NB4 (cell line): ENCODE results near the gene ABCA4.

Source experiments
- POLR2A ChIP-seq: IDR thresholded peaks from 2 replicates; pipeline ENCODE4 v1.6.1; 2011; ENCODE audit warnings: mild to moderate bottlenecking; ENCODE audit not compliant: insufficient read length; ENCODE audit errors: extremely low read depth
- TF ChIP-seq, protein P1 (sequence below): IDR thresholded peaks from one replicate; pipeline ENCODE4 v1.5.1; 2012; ENCODE audit warnings: low read depth, low read length

DNA sequence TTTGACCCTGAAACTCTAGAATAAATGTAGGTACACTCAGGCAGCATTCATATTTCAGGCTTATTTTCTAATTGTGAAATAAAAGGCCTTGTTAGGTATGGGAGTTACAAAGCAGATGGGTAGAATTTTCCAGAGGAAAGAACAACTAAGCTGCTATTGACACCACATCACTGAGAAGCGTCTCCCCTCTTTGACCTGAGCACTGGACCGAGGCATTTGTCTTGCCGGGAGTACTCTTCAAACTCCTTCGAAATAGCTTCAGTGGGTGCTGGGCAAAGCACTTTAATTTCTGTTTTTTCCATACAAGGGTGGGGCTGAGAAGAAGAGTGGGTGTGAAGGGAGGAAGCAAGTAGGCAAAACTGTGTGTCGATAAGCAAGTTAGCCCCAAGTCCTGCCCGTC, 36.4 kb downstream of the ABCA4 start:
- TF ChIP-seq, protein P1, sequence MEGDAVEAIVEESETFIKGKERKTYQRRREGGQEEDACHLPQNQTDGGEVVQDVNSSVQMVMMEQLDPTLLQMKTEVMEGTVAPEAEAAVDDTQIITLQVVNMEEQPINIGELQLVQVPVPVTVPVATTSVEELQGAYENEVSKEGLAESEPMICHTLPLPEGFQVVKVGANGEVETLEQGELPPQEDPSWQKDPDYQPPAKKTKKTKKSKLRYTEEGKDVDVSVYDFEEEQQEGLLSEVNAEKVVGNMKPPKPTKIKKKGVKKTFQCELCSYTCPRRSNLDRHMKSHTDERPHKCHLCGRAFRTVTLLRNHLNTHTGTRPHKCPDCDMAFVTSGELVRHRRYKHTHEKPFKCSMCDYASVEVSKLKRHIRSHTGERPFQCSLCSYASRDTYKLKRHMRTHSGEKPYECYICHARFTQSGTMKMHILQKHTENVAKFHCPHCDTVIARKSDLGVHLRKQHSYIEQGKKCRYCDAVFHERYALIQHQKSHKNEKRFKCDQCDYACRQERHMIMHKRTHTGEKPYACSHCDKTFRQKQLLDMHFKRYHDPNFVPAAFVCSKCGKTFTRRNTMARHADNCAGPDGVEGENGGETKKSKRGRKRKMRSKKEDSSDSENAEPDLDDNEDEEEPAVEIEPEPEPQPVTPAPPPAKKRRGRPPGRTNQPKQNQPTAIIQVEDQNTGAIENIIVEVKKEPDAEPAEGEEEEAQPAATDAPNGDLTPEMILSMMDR: no peak
- TF ChIP-seq POLR2A: no peak
